K562 (cell line): Measurements from ENCODE around the gene PDE6C. TPM values are rescaled to one million over a fixed set of nuclear protein-coding genes. Genes with fewer than 3 reads are reported as not detected.
A peak's percentile ranks its signal among the peaks of the same experiment; 100 is the strongest.

Source experiments
- ARNT ChIP-seq, 2 experiments: fragments of 450-650 bp; IDR thresholded peaks; 2 replicates each; pipeline ENCODE4 v1.6.1; 2016; ENCODE audit warnings: mild to moderate bottlenecking in 1 of 2
- BRD4 ChIP-seq: fragments of 200-600 bp; sonication (generic); IDR thresholded peaks from 2 replicates; pipeline ENCODE4 v1.6.1; 2017; ENCODE audit warnings: inconsistent platforms
- CBFA2T2 ChIP-seq: fragments of 450-650 bp; conservative IDR thresholded peaks from 2 replicates; pipeline ENCODE4 v1.6.1; 2017; ENCODE audit warnings: mild to moderate bottlenecking
- DMBX1 ChIP-seq: fragments of 250-450 bp; sonication (Bioruptor Pico); IDR thresholded peaks from 2 replicates; pipeline ENCODE4 v1.8.0; 2022; ENCODE audit warnings: inconsistent platforms, mild to moderate bottlenecking, moderate library complexity, borderline replicate concordance
- FOXA3 ChIP-seq, 2 experiments: fragments of 450-650 bp in 1 of 2; sonication (generic) in 1 of 2; formaldehyde crosslinking; IDR thresholded peaks in 1 of 2; conservative IDR thresholded peaks in 1 of 2; 2 replicates each; pipeline versions ENCODE4 v1.4.0 to v1.8.0; 2020 to 2022; ENCODE audit warnings: mild to moderate bottlenecking in 2 of 2, missing genetic modification reagents in 1 of 2
- NR1H2 ChIP-seq: sonication (generic); formaldehyde crosslinking; IDR thresholded peaks from 2 replicates; pipeline ENCODE4 v1.4.0; 2020; ENCODE audit warnings: mild to moderate bottlenecking, missing genetic modification reagents
- PHF21A ChIP-seq: fragments of 450-650 bp; IDR thresholded peaks from 2 replicates; pipeline ENCODE4 v1.6.1; 2017; ENCODE audit warnings: low read depth, borderline replicate concordance
- PRMT5 ChIP-seq: sonication (generic); formaldehyde crosslinking; IDR thresholded peaks from 2 replicates; pipeline ENCODE4 v1.5.0; 2020; ENCODE audit warnings: missing genetic modification reagents
- RHOXF2B ChIP-seq: fragments of 250-450 bp; sonication (Bioruptor Pico); conservative IDR thresholded peaks from 2 replicates; pipeline ENCODE4 v1.5.1; 2021
- SMAD2 ChIP-seq: fragments of 150-350 bp; IDR thresholded peaks from 2 replicates; pipeline ENCODE4 v1.6.1; 2014; ENCODE audit warnings: low read depth, mild to moderate bottlenecking, low read length
- STAG1 ChIP-seq: sonication (generic); formaldehyde crosslinking; IDR thresholded peaks from 2 replicates; pipeline ENCODE4 v1.5.0; 2020; ENCODE audit warnings: missing genetic modification reagents, borderline replicate concordance
- TCF7 ChIP-seq: sonication (generic); IDR thresholded peaks from 2 replicates; pipeline ENCODE4 v1.6.1; 2016; ENCODE audit warnings: antibody characterized with exemption, borderline replicate concordance
- TRIM24 ChIP-seq, 2 experiments: fragments of 450-650 bp; IDR thresholded peaks; 2 replicates each; pipeline ENCODE4 v1.6.1; 2016
- U2AF2 ChIP-seq: fragments of 200-400 bp; formaldehyde crosslinking; optimal IDR thresholded peaks from 2 replicates; pipeline ENCODE3; 2017; ENCODE audit warnings: low read depth, mild to moderate bottlenecking, low read length
- ZBTB1 ChIP-seq: sonication (generic); formaldehyde crosslinking; IDR thresholded peaks from 2 replicates; pipeline ENCODE4 v1.8.1; 2023; ENCODE audit warnings: missing genetic modification reagents, low read depth, mild to moderate bottlenecking, borderline replicate concordance
- polyA plus RNA-seq, 8 experiments: library from polyadenylated mRNA; depleted of rRNA in 4 of 8; stranded (reverse) in 5 of 8; unstranded in 3 of 8; fragments of >200 nt; fragmentation: Nextera tagmentation in 2 of 8; fragmentation: Illumina TruSeq in 1 of 8; extraction: Ambion mirVana in 2 of 8; extraction: Trizol in 1 of 8; gene quantifications; 2 replicates each; pipeline versions ENCODE4 v1.2.1 to v1.2.3, GENCODE V29; 2011 to 2014; ENCODE audit warnings: inconsistent platforms in 1 of 8, missing spikeins in 1 of 8
- total RNA-seq, 7 experiments: library from RNA; depleted of rRNA in 6 of 7; stranded (reverse); fragments of >200 nt in 6 of 7; fragmentation: Illumina TruSeq in 2 of 7; extraction: Trizol in 2 of 7; gene quantifications; 2 replicates each; pipeline versions ENCODE4 v1.2.1 to v1.2.3, GENCODE V29; 2011 to 2021; ENCODE audit warnings: low replicate concordance in 1 of 7
- TF ChIP-seq, protein P1 (sequence below), 2 experiments: fragments of 450-650 bp; IDR thresholded peaks; 2 replicates each; pipeline ENCODE4 v1.6.1; 2016; ENCODE audit warnings: mild to moderate bottlenecking in 2 of 2, borderline replicate concordance in 1 of 2, low read depth in 1 of 2, moderate library complexity in 1 of 2
- TF ChIP-seq, protein P2 (sequence below), 2 experiments: fragments of 450-650 bp in 1 of 2; sonication (generic) in 1 of 2; formaldehyde crosslinking; conservative IDR thresholded peaks; 2 replicates each; pipeline versions ENCODE4 v1.4.0 to v1.8.1; 2020 to 2022; ENCODE audit warnings: mild to moderate bottlenecking in 1 of 2, missing genetic modification reagents in 1 of 2
- TF ChIP-seq, protein P3 (sequence below): fragments of 450-650 bp; formaldehyde crosslinking; IDR thresholded peaks from 2 replicates; pipeline ENCODE4 v1.4.0; 2022; ENCODE audit warnings: missing genetic modification characterization

Gene PDE6C
- total and polyA plus RNA-seq, 9 of the 15 experiments (the other 6 are each of a cell fraction or from before 2014, with no cell fraction given): not detected

DNA sequence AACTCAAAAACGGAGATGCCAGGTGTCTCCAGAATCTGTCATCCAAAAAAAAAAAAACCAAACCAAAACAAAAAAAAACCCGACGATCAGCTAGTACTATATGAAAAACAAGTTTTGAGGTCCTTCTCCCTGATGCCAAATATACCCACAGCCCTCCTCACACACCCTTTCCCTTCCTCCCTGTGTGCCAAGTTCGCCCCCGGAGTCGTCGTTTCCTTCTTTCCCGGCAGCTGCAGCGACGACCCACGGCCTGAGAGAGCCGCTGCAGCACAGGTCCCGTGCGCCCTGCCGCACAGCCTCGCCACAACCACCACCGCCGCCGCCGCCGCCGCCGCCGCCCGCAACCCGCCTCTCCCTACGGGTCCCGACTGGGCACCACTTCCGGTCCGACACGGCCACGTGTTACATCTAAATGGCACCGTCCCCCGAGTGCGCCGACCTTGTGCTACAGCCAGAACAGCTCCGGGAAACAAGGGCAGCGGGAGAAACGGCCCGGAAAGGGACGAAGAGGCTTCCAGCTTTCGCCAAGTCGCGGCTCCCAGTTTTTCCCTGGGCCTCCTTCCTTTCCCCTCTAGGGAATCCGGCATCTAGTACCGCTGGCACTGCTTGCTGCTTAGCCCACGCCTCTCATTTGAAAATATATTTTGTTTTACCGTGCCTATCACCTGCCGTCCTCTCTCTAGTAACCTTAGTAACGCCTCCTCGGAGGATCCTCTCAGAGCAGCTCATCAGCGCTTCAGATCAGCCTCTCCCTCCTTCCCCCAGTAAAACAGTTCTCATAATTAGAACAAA, 90.1 kb downstream of the PDE6C start, which contains the start of gene FRA10AC1 (continued):
- TF ChIP-seq, protein P1, sequence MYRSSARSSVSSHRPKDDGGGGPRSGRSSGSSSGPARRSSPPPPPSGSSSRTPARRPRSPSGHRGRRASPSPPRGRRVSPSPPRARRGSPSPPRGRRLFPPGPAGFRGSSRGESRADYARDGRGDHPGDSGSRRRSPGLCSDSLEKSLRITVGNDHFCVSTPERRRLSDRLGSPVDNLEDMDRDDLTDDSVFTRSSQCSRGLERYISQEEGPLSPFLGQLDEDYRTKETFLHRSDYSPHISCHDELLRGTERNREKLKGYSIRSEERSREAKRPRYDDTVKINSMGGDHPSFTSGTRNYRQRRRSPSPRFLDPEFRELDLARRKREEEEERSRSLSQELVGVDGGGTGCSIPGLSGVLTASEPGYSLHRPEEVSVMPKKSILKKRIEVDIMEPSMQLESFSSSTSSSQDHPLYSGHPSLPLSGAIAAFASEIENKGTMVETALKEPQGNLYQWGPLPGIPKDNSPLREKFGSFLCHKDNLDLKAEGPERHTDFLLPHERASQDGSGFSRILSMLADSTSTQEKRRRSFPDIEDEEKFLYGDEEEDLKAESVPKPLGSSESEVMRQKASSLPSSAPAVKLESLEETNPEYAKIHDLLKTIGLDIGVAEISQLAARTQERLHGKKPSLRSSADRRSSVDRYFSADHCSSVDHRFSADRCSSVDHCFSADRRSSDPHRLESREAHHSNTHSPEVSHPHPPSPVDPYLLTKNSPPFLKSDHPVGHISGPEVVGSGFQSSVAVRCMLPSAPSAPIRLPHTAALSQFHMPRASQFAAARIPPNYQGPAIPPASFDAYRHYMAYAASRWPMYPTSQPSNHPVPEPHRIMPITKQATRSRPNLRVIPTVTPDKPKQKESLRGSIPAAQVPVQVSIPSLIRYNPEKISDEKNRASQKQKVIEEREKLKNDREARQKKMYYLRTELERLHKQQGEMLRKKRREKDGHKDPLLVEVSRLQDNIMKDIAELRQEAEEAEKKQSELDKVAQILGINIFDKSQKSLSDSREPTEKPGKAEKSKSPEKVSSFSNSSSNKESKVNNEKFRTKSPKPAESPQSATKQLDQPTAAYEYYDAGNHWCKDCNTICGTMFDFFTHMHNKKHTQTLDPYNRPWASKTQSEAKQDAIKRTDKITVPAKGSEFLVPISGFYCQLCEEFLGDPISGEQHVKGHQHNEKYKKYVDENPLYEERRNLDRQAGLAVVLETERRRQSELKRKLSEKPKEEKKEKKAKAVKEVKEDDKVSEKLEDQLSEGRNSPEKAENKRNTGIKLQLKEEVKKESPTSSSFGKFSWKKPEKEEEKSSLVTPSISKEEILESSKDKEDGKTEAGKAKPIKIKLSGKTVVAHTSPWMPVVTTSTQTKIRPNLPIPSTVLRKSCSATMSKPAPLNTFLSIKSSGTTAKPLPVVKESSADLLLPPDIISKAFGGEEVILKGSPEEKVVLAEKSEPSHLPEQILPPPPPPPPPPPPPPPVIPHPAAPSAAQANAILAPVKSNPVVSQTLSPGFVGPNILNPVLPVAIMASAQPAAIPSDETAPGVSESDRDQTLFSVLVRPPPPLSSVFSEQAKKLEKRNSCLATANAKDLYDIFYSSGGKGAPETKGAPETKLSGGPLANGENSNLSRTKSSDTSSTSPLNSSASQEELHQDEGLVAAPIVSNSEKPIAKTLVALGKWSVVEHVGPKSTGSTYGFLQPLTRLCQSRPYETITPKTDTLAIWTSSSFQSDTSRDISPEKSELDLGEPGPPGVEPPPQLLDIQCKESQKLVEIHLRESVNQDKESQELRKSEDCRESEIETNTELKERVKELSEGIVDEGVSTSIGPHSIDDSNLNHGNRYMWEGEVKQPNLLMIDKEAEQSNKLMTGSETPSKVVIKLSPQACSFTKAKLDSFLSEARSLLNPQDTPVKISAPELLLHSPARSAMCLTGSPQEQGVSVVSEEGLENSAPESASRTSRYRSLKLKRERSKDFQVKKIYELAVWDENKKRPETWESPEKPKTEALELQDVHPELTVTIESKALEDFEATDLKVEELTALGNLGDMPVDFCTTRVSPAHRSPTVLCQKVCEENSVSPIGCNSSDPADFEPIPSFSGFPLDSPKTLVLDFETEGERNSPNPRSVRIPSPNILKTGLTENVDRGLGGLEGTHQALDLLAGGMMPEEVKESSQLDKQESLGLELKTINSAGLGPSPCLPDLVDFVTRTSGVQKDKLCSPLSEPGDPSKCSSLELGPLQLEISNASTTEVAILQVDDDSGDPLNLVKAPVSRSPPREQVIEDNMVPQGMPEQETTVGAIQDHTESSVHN (IDR thresholded peaks at IDR 0.05; ENCODE audit: borderline replicate concordance in 1 of 2, low read depth in 1 of 2): no peak
- TF ChIP-seq TRIM24 (IDR thresholded peaks at IDR 0.05) (peak in 1 of 2 experiments; percentile 99; a peak in 2 of 4 replicates), STAG1 (CRISPR knock-in tag) (no peak), PHF21A (no peak), BRD4 (no peak), ZBTB1 (peak; percentile 100), ARNT (IDR thresholded peaks at IDR 0.05) (no peak; a peak in 1 of 4 replicates), CBFA2T2 (no peak), FOXA3 (CRISPR knock-in tag; conservative IDR thresholded peaks at IDR 0.05 in 1 of 2, IDR thresholded peaks at IDR 0.05 in 1 of 2) (no peak), SMAD2 (no peak), RHOXF2B (no peak), DMBX1 (CRISPR knock-in tag) (no peak), NR1H2 (CRISPR knock-in tag) (no peak), PRMT5 (CRISPR knock-in tag) (no peak), TCF7 (peak; percentile 49; the same call in 1 of the 2 replicates), U2AF2 (no peak)
- TF ChIP-seq, protein P2, sequence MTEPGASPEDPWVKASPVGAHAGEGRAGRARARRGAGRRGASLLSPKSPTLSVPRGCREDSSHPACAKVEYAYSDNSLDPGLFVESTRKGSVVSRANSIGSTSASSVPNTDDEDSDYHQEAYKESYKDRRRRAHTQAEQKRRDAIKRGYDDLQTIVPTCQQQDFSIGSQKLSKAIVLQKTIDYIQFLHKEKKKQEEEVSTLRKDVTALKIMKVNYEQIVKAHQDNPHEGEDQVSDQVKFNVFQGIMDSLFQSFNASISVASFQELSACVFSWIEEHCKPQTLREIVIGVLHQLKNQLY (CRISPR knock-in tag; conservative IDR thresholded peaks at IDR 0.05): no peak
- TF ChIP-seq, protein P3, sequence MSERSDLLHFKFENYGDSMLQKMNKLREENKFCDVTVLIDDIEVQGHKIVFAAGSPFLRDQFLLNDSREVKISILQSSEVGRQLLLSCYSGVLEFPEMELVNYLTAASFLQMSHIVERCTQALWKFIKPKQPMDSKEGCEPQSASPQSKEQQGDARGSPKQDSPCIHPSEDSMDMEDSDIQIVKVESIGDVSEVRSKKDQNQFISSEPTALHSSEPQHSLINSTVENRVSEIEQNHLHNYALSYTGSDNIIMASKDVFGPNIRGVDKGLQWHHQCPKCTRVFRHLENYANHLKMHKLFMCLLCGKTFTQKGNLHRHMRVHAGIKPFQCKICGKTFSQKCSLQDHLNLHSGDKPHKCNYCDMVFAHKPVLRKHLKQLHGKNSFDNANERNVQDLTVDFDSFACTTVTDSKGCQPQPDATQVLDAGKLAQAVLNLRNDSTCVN (CRISPR knock-in tag): no peak
